DMS53 (cell line): ENCODE results near the gene STAT5B.
"Not testable (repeated sequence)": the region's sequence is repeated elsewhere in the genome, so short reads cannot be mapped to it uniquely, and the experiment has no call there.

ENCODE experiments used
- DNase-seq: peaks from one replicate; lab custom pipeline; 2025; lab: John Stamatoyannopoulos, UW

Gene STAT5B

GRCh38 chr17:42233156-42233555, 43.0 kb downstream of the STAT5B start:
- no peak for DNase-seq

GRCh38 chr17:42230225-42230624, 46.0 kb downstream of the STAT5B start:
- DNase-seq, result no peak

- no peak for DNase-seq
These were observed 48.1 kb downstream of the STAT5B start for GRCh38 chr17:42227849-42228700.

DNA sequence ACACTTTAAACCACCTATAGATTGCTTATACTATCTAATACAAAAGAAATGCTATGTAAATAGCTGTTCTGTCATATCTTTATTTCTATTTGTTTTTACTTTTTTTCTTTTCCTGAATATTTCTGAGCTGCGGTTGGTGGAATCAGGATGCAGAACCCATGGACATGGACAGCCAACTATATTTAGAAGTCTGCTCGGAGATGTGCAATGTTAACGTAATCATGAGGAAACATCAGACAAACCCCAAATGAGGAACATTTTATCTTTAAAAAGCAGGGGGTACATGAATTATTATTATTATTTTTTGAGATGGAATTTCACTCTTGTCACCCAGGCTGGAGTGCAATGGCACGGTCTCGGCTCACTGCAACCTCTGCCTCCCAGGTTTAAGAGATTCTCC, 50.5 kb downstream of the STAT5B start:
- no peak for DNase-seq

DNA sequence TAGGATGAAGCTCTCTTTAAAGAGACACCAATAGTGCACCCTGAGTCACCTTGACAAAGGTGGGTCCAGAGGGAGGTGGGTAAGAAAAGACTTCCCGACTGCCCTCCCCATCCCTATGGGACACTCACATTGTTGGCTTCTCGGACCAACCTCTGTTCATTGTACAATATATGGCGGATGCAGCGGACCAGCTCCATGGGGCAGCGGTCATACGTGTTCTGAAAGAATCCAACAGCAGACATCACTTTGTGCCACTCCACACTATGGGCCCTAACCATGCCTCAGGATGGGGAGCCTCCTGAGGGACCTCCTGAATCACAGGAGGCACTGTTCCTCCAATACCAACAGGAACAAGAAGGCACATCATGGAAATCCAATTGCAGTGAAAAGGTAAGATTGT, 51.5 kb downstream of the STAT5B start:
- no peak for DNase-seq

DNA sequence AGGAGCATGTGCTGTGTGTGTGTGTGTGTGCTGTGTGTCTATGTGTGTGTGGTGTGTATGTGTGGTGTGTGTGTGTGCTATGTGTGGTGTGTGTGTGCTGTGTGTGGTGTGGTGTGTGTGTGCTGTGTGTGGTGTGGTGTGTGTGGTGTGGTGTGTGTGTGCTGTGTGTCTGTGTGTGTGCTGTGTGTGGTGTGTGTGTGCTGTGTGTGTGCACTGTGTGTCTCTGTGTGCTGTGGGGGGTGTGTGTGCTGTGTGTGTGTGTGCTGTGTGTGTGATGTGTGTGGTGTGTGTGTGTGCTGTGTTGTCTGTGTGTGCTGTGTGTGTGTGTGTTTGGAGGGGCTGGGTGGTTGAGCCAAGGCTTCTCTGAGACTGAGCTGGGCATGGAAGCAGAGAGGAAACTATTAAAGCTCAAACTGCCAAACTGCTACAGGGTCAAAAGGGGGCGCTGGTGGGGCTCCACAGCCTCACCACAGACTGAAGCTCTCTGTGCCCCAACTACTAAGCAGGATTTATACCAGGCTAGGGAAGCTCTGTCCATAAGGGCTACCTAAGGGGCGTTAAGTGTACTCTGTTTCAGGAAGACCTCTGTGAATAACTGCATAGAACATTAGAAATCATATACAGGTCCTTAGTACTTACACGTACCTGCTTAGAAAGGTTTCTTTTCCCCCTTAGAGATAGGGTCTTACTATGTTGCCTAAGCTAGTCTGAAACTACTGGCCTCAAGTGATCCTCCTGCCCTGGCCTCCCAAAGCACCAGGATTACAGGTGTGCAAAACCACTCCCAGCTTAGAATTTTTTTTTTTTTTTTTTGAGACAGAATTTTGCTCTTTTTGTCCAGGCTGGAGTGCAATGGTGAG, 54.1 kb downstream of the STAT5B start:
- peak; percentile 61 for DNase-seq

GRCh38 chr17:42219280-42219679, 56.9 kb downstream of the STAT5B start:
- DNase-seq, result not testable (repeated sequence)

DNA sequence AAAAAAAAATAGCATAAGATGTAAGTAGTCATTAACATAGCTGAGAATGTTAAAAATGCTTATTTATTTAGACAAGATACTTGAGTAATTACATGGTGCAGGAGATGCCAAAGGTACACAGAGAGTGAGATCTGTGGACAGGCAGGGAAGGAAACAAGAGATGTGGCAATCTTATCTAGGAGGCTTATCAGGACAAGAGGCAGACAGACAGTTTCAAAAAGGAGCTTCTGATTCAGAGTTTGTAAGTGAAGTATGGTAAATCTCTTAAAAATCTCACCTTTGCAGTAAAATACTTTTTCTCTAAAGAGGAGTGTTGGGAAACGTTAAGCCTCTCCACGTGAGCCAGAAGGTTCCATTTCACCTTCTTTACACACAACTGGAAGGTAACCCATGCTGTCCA, 62.0 kb downstream of the STAT5B start:
- no peak for DNase-seq

- no peak for DNase-seq
These were observed 63.8 kb downstream of the STAT5B start for GRCh38 chr17:42212382-42212781.

DNA sequence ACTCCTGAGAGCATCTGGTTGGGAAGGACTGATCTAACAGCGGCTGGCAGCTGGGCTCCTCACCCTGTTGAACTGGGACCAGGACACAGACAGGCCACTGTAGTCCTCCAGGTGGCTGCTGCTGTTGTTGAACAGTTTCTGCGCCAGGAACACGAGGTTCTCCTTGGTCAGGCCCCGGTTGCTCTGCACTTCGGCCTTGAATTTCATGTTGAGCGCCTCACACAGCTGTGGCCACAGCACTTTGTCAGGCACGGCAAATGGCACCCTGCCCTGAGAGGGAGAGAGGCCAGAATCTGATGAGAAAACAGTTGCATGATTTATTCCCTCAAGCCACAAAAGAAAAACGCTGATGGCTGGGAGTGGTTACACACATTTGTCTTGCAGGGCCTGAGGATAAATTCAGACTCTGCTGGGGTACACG, 64.3 kb downstream of the STAT5B start:
- not testable (repeated sequence) for DNase-seq

DNA sequence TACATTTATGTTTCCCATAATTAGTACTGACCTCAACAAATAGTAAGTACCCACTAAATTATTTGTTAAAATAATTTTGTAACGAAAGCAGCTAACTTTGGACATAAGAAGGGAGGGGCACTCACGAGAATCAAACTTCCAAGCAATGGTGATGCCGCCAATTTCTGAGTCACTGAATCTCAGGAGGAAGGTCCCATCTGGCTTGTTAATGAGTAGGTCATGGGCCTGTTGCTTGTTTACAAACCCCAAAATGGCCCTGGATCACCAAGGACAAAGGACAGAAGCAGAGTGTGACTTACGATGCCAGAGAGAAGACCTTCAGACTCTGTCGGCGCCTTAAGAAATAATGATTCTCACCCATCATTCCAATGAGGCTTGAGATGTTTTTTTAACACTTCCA, 66.1 kb downstream of the STAT5B start:
- DNase-seq, result no peak

- DNase-seq, result not testable (repeated sequence)
These were observed 70.0 kb downstream of the STAT5B start for GRCh38 chr17:42206153-42206612.

GRCh38 chr17:42203354-42203753, 72.8 kb downstream of the STAT5B start:
- DNase-seq, result no peak

DNA sequence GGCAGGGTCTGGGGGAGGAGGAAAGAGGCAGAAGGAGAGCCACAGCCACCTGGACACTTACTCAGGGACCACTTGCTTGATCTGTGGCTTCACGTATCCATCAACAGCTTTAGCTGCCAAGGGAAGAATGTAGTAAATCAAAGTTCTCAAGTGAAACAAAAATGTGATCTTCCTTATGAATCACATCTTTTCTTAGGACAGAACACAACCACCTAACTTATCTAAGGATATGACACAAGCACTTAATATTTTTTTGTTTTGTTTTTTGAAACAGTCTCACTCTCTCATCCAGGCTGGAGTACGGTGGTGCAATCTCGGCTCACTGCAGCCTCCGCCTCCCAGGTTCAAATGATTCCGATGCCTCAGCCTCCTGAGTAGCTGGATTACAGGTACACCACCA, 73.5 kb downstream of the STAT5B start:
- no peak for DNase-seq

- no peak for DNase-seq
These were observed 74.0 kb downstream of the STAT5B start for GRCh38 chr17:42202159-42202558.

GRCh38 chr17:42201458-42201772, 74.8 kb downstream of the STAT5B start:
- DNase-seq, result no peak

DNA sequence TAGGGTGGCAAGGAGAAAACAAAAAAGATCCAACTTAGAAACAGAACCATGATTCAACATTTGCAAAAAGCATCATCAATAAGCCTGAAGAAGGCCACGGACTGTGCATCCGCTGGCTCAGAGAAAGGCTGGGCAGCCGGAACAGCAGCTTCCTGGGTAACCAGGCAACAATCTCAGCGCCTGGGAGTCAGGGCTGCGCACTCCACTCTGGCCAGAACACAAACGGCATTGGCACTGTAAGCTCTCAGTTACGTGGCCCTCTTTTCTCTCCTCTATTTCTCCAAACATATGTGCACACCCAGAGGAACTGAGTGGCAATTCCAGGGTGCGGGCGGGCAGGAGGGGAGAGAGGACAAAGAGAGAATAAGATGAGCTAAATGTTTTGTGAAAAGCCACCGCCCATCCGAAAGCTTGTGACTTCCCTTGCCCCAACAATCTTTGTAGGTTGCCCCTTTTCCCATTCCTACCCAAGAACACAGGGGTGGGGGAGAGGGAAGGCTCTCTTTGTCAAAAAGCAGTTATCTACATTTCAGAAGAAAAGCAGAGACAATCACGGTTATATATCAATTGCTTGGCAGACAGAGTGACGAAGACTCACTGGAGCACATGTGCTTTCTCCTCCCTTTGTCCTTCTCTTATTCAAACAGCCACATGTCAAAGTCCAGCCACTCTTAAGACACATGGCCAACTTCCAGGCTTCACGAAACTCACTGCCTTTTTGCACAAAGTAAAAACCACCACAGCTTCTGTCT, 75.3 kb downstream of the STAT5B start:
- no peak for DNase-seq

GRCh38 chr17:42199416-42200011, 76.7 kb downstream of the STAT5B start:
- DNase-seq, result no peak

- DNase-seq, result no peak
These were observed 77.3 kb downstream of the STAT5B start for GRCh38 chr17:42198897-42199296.

GRCh38 chr17:42197564-42198156, 78.5 kb downstream of the STAT5B start:
- DNase-seq, result no peak
